Activated B cell treated with CpG ODN at 0.5 μM for 24 hours (primary cell): ENCODE measurements around the gene FBXW2. TPM values are rescaled to one million over a fixed set of nuclear protein-coding genes. Genes with fewer than 3 reads are reported as not detected.

Experiments used
- ATAC-seq: fragments of 200-7000 bp; cut with Tn5 transposase; one replicate; pipeline ENCODE4 v1.10.0; 2021; ENCODE audit warnings: low read depth, mild to moderate bottlenecking, moderate library complexity
- CTCF ChIA-PET: fragments of 350-600 bp; sonication (Branson Sonifier 250); formaldehyde crosslinking; loops from one replicate; lab custom pipeline; 2021; ENCODE audit warnings: antibody characterized with exemption; lab: Charles Lee
- POLR2A ChIA-PET: fragments of 350-600 bp; sonication (Branson Sonifier 250); formaldehyde crosslinking; loops from one replicate; lab custom pipeline; 2021; ENCODE audit warnings: antibody characterized with exemption; lab: Charles Lee
- DNase-seq: peaks from one replicate; pipeline ENCODE4 v3.0.0; 2022
- H3K27ac Mint-ChIP-seq: one replicate; pipeline ENCODE4 v1.8.0; 2020; ENCODE audit warnings: mixed read lengths
- H3K27me3 Mint-ChIP-seq: one replicate; pipeline ENCODE4 v1.8.0; 2021; ENCODE audit warnings: mixed read lengths
- H3K36me3 Mint-ChIP-seq: one replicate; pipeline ENCODE4 v1.8.0; 2021; ENCODE audit warnings: low read depth, mixed read lengths
- H3K4me1 Mint-ChIP-seq: one replicate; pipeline ENCODE4 v1.8.0; 2021; ENCODE audit warnings: mixed read lengths
- H3K4me3 Mint-ChIP-seq: one replicate; pipeline ENCODE4 v1.8.0; 2020; ENCODE audit warnings: mild to moderate bottlenecking, mixed read lengths
- H3K9me3 Mint-ChIP-seq: one replicate; pipeline ENCODE4 v1.8.0; 2020; ENCODE audit warnings: mixed read lengths
- CTCF ChIP-seq: fragments of 200-600 bp; IDR thresholded peaks from one replicate; pipeline ENCODE4 v1.8.0; 2022; ENCODE audit warnings: antibody characterized with exemption, mild to moderate bottlenecking
- intact Hi-C: fragments of 100-400 bp; cut with micrococcal nuclease; formaldehyde crosslinking; loops from one replicate; pipeline ENCODE4 v1.15.1; 2024
- total RNA-seq: library from RNA; stranded (reverse); gene quantifications from 2 replicates; pipeline ENCODE4 v1.2.3, GENCODE V29; 2022

The FBXW2 gene
- total RNA-seq, 1 donor from 2014 or later, result 77.9 TPM

- no peak overlapping the region for H3K27ac Mint-ChIP-seq
- CTCF ChIA-PET, result no interaction called here
- TF ChIP-seq CTCF, result no peak
- H3K36me3 Mint-ChIP-seq, result peaks cover 78% of the 10 kb centered on the region
- H3K27me3 Mint-ChIP-seq, result no peaks in the 10 kb centered on the region
- DNase-seq, result no peak
- ATAC-seq, result no peak
- intact Hi-C loops, result no loop called here
- H3K9me3 Mint-ChIP-seq, result no peaks in the 10 kb centered on the region
- no peak overlapping the region for H3K4me3 Mint-ChIP-seq
- POLR2A ChIA-PET, result no interaction called here
- H3K4me1 Mint-ChIP-seq, result no peaks in the 10 kb centered on the region
Measured at GRCh38 chr9:120775859-120776258, 17.4 kb downstream of the FBXW2 start.

GRCh38 chr9:120774719-120775118 lies 18.5 kb downstream of the FBXW2 start:
- TF ChIP-seq CTCF, result no peak
- CTCF ChIA-PET, result no interaction called here
- H3K4me1 Mint-ChIP-seq, result no peaks in the 10 kb centered on the region
- no peaks in the 10 kb centered on the region for H3K9me3 Mint-ChIP-seq
- no peak overlapping the region for H3K4me3 Mint-ChIP-seq
- ATAC-seq (no peak), DNase-seq (no peak)
- no peak overlapping the region for H3K27ac Mint-ChIP-seq
- intact Hi-C loops, result no loop called here
- H3K36me3 Mint-ChIP-seq, result peaks cover 83% of the 10 kb centered on the region
- POLR2A ChIA-PET, result interaction anchor here (0.6 to 0.9 kb wide), 2 partner anchors 40 to 118 kb away, joined by 3 read pairs; no protein-coding TSS in a partner anchor
- no peaks in the 10 kb centered on the region for H3K27me3 Mint-ChIP-seq

- intact Hi-C loops, result no loop called here
- POLR2A ChIA-PET, result interaction anchor here (1.7 kb wide), 1 partner anchor 20 kb away, joined by 6 read pairs; the partner anchor contains the start of gene FBXW2
- no peak for ATAC-seq
- H3K4me3 Mint-ChIP-seq, result no peak overlapping the region
- H3K27ac Mint-ChIP-seq, result no peak overlapping the region
- H3K9me3 Mint-ChIP-seq, result no peaks in the 10 kb centered on the region
- no peak for TF ChIP-seq CTCF
- no peak for DNase-seq
- H3K4me1 Mint-ChIP-seq, result no peaks in the 10 kb centered on the region
- H3K36me3 Mint-ChIP-seq, result peaks cover 82% of the 10 kb centered on the region
- no peaks in the 10 kb centered on the region for H3K27me3 Mint-ChIP-seq
- CTCF ChIA-PET, result no interaction called here
Measured at GRCh38 chr9:120773256-120773655, 20.0 kb downstream of the FBXW2 start.

GRCh38 chr9:120770931-120771330 lies 22.3 kb downstream of the FBXW2 start:
- intact Hi-C loops, result no loop called here
- H3K27ac Mint-ChIP-seq, result no peak overlapping the region
- ChIA-PET POLR2A (no interaction called here), CTCF (no interaction called here)
- H3K9me3 Mint-ChIP-seq, result no peaks in the 10 kb centered on the region
- no peak for TF ChIP-seq CTCF
- no peaks in the 10 kb centered on the region for H3K4me1 Mint-ChIP-seq
- no peak for ATAC-seq
- no peak for DNase-seq
- H3K4me3 Mint-ChIP-seq, result no peak overlapping the region
- no peaks in the 10 kb centered on the region for H3K27me3 Mint-ChIP-seq
- peaks cover 80% of the 10 kb centered on the region for H3K36me3 Mint-ChIP-seq

GRCh38 chr9:120768886-120769285 lies 24.3 kb downstream of the FBXW2 start:
- Mint-ChIP-seq H3K9me3 (no peaks in the 10 kb centered on the region), H3K36me3 (peaks cover 84% of the 10 kb centered on the region), H3K27me3 (no peaks in the 10 kb centered on the region), H3K27ac (no peak overlapping the region), H3K4me3 (no peak overlapping the region), H3K4me1 (no peaks in the 10 kb centered on the region)
- ChIA-PET POLR2A (no interaction called here), CTCF (no interaction called here)
- intact Hi-C loops, result no loop called here
- TF ChIP-seq CTCF, result no peak
- DNase-seq, result no peak
- ATAC-seq, result no peak
